ENCODE measurements around the gene DNAJA3. TPM values are rescaled to one million over a fixed set of nuclear protein-coding genes. Genes with fewer than 3 reads are reported as not detected.

The DNAJA3 gene
- total RNA-seq, 4 donors from 2014 or later: 51.4 to 70.1 (median 54.0) TPM

- H3K4me1 ChIP-seq: peaks cover 0 to 19% (median 0%) of the 10 kb centered on the region in 4 donors
- DNase-seq: no peak
- TF ChIP-seq, protein P1, sequence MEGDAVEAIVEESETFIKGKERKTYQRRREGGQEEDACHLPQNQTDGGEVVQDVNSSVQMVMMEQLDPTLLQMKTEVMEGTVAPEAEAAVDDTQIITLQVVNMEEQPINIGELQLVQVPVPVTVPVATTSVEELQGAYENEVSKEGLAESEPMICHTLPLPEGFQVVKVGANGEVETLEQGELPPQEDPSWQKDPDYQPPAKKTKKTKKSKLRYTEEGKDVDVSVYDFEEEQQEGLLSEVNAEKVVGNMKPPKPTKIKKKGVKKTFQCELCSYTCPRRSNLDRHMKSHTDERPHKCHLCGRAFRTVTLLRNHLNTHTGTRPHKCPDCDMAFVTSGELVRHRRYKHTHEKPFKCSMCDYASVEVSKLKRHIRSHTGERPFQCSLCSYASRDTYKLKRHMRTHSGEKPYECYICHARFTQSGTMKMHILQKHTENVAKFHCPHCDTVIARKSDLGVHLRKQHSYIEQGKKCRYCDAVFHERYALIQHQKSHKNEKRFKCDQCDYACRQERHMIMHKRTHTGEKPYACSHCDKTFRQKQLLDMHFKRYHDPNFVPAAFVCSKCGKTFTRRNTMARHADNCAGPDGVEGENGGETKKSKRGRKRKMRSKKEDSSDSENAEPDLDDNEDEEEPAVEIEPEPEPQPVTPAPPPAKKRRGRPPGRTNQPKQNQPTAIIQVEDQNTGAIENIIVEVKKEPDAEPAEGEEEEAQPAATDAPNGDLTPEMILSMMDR (IDR thresholded peaks at IDR 0.05): no peak
- no peak for TF ChIP-seq POLR2A (IDR thresholded peaks at IDR 0.05)
- peaks cover 0 to 71% (median 0%) of the 10 kb centered on the region in 3 donors for H3K36me3 ChIP-seq
- no peaks in the 10 kb centered on the region for H3K27me3 ChIP-seq
- H3K9me3 ChIP-seq: no peaks in the 10 kb centered on the region
- no peak overlapping the region for H3K4me3 ChIP-seq
- no peak overlapping the region for H3K27ac ChIP-seq
These were observed 16.4 kb upstream of the DNAJA3 start for GRCh38 chr16:4409081-4409932.

DNA sequence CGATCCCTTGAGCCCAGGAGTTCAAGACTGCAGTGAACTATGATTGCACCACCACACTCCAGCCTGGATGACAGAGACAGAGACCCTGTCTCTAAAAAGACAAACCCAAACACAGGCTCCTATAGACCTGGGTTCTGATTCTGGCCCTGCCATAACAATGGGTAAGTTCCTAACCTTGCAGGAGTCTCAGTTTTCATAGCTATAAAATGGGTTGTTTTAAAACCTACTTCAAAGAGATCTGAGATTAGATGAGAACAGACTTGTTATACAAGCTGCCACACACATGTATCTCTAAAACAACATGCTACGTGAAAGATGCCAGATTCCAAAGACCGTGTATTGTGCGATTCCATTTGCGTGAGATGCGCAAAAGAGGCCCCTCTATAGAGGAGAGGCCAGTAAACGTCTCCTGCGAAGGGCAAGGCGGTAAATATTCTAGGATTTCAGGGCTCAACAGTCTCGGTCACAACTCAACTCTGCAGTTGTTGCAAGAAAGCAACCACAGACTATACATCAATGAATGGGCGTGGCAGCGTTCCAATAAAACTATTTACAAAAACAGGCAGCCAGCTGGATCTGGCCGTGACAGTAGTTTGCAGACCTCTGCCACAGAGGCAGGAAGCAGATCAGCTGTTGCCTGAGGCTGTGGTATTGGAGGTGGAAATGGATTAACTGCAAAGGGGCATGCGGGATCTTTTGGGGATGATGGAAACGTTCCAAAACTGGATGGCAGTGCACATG is 15.2 kb upstream of the DNAJA3 start:
- Histone ChIP-seq H3K4me3 (no peak overlapping the region), H3K4me1 (peaks cover 0 to 29% (median 7%) of the 10 kb centered on the region in 4 donors), H3K9me3 (no peaks in the 10 kb centered on the region), H3K27me3 (no peaks in the 10 kb centered on the region), H3K36me3 (peaks cover 0 to 59% (median 0%) of the 10 kb centered on the region in 3 donors), H3K27ac (peak overlapping the region in 3 of 4 donors; percentile 4 to 73 (median 37))
- DNase-seq: peak in 2 of 3 donors; percentile 30 to 73
- TF ChIP-seq, protein P1 (IDR thresholded peaks at IDR 0.05): no peak
- no peak for TF ChIP-seq POLR2A (IDR thresholded peaks at IDR 0.05)

- Histone ChIP-seq H3K4me1 (peaks cover 0 to 29% (median 7%) of the 10 kb centered on the region in 4 donors), H3K4me3 (no peak overlapping the region), H3K27me3 (no peaks in the 10 kb centered on the region), H3K36me3 (peaks cover 0 to 48% (median 0%) of the 10 kb centered on the region in 3 donors), H3K27ac (peak overlapping the region in 2 of 4 donors; percentile 52 to 73), H3K9me3 (no peaks in the 10 kb centered on the region)
- no peak for TF ChIP-seq POLR2A (IDR thresholded peaks at IDR 0.05)
- TF ChIP-seq, protein P1 (IDR thresholded peaks at IDR 0.05): no peak
- no peak for DNase-seq
These were observed 14.0 kb upstream of the DNAJA3 start for GRCh38 chr16:4411684-4412083.

- Histone ChIP-seq H3K4me1 (peaks cover 0 to 33% (median 7%) of the 10 kb centered on the region in 4 donors), H3K27ac (peak overlapping the region in 2 of 4 donors; percentile 52 to 73), H3K4me3 (no peak overlapping the region), H3K27me3 (no peaks in the 10 kb centered on the region), H3K9me3 (no peaks in the 10 kb centered on the region), H3K36me3 (peaks cover 0 to 43% (median 0%) of the 10 kb centered on the region in 3 donors)
- TF ChIP-seq POLR2A (IDR thresholded peaks at IDR 0.05): no peak
- TF ChIP-seq, protein P1 (IDR thresholded peaks at IDR 0.05): no peak
- DNase-seq: no peak
These were observed 13.5 kb upstream of the DNAJA3 start for GRCh38 chr16:4412159-4412558.

- DNase-seq: no peak
- H3K36me3 ChIP-seq: peaks cover 0 to 36% (median 0%) of the 10 kb centered on the region in 3 donors
- H3K4me1 ChIP-seq: peaks cover 0 to 34% (median 7%) of the 10 kb centered on the region in 4 donors
These were observed 12.8 kb upstream of the DNAJA3 start for GRCh38 chr16:4412854-4413253.

More at GRCh38 chr16:4412854-4413253, 12.8 kb upstream of the DNAJA3 start:
- no peak overlapping the region for H3K27ac ChIP-seq
- H3K27me3 ChIP-seq: no peaks in the 10 kb centered on the region
- H3K9me3 ChIP-seq: no peaks in the 10 kb centered on the region
- TF ChIP-seq POLR2A (IDR thresholded peaks at IDR 0.05): no peak
- TF ChIP-seq, protein P1 (IDR thresholded peaks at IDR 0.05): no peak
- H3K4me3 ChIP-seq: no peak overlapping the region

Data from Peyer's patch (tissue), 4 donors.